ENCODE results near the gene AMBRA1. TPM values are rescaled to one million over a fixed set of nuclear protein-coding genes. Genes with fewer than 3 reads are reported as not detected.
"Not testable (repeated sequence)": the region's sequence is repeated elsewhere in the genome, so short reads cannot be mapped to it uniquely, and the experiment has no call there.

The AMBRA1 gene
- polyA plus RNA-seq, 1 of the 3 experiments (the other 2 are of a cell fraction), result 10.4 TPM

- peak; percentile 61 for DNase-seq
- not testable (repeated sequence) for H3K9ac ChIP-seq
- WGBS (ENCODE audit: low lambda C conversion rate), result 76% methylated on average over 14 of the region's 36 CpGs
These were observed 214.1 kb downstream of the AMBRA1 start for GRCh38 chr11:46379482-46380293.

GRCh38 chr11:46378811-46379481 is 214.9 kb downstream of the AMBRA1 start:
- H3K4me1 ChIP-seq (ENCODE audit: control insufficient read depth in 1 of 2, insufficient read depth in 2 of 2, low read depth in 1 of 2, low read length in 1 of 2), result peaks cover 10 to 23% of the 10 kb centered on the region in 2 experiments; a peak in 2 of 4 replicates

More at GRCh38 chr11:46379482-46380293, 214.1 kb downstream of the AMBRA1 start:
- H3K9me3 ChIP-seq; H3F3A ChIP-seq (replicated peaks; ENCODE audit: insufficient read depth); H3K27me3 ChIP-seq (ENCODE audit: insufficient read depth); H3K79me2 ChIP-seq (ENCODE audit: insufficient read depth); H2AFZ ChIP-seq (ENCODE audit: low read depth); H3K4me2 ChIP-seq; H3K9me2 ChIP-seq; H3K4me3 ChIP-seq (ENCODE audit: low read depth in 2 of 2, low read length in 1 of 2); H4K20me1 ChIP-seq (ENCODE audit: insufficient read depth): not testable (repeated sequence)
- POLR2A ChIA-PET, result interaction anchor here (0.6 to 1.2 kb wide), 2 partner anchors 136 to 180 kb away, joined by 3 read pairs; no protein-coding TSS in a partner anchor
- peak overlapping the region in 1 of 2 experiments; percentile 55; a peak in 1 of 4 replicates for H3K27ac ChIP-seq (ENCODE audit: low read depth in 2 of 2, low read length in 1 of 2)
- CTCF ChIA-PET, result interaction anchor here (0.7 to 5.3 kb wide), 5 partner anchors 11 to 140 kb away, joined by 3 to 47 read pairs (median 5); partner anchors contain the start of genes CHRM4 and DGKZ
- peaks cover 0 to 23% of the 10 kb centered on the region in 2 experiments for H3K36me3 ChIP-seq (replicated peaks in 1 of 2; ENCODE audit: control insufficient read depth in 1 of 2, insufficient read depth in 2 of 2, low read length in 1 of 2)
- H3K4me1 ChIP-seq (ENCODE audit: control insufficient read depth in 1 of 2, insufficient read depth in 2 of 2, low read depth in 1 of 2, low read length in 1 of 2), result peaks cover 10 to 23% of the 10 kb centered on the region in 2 experiments; a peak in 2 of 4 replicates

More at GRCh38 chr11:46378811-46379481, 214.9 kb downstream of the AMBRA1 start:
- no peak overlapping the region for H2AFZ ChIP-seq (ENCODE audit: low read depth)
- DNase-seq, result no peak
- no peaks in the 10 kb centered on the region for H3K27me3 ChIP-seq (ENCODE audit: insufficient read depth)
- TF ChIP-seq IRF3 (IDR thresholded peaks at IDR 0.05; ENCODE audit: low read depth, low read length), result no peak
- TF ChIP-seq YY1 (IDR thresholded peaks at IDR 0.05; ENCODE audit: low read depth), result no peak
- no peak for TF ChIP-seq MEF2A (IDR thresholded peaks at IDR 0.05; ENCODE audit: borderline replicate concordance, low read depth)
- no peak for TF ChIP-seq POLR2AphosphoS5 (IDR thresholded peaks at IDR 0.05; ENCODE audit: low read depth, low read length)
- no peak for TF ChIP-seq PBX3 (IDR thresholded peaks at IDR 0.05)
- no peak for TF ChIP-seq EZH2phosphoT487 (IDR thresholded peaks at IDR 0.05; ENCODE audit: borderline replicate concordance, low read depth)
- no peak for TF ChIP-seq RFX5 (IDR thresholded peaks at IDR 0.05; ENCODE audit: low read length)
- no peak for TF ChIP-seq GABPA (IDR thresholded peaks at IDR 0.05; ENCODE audit: low read depth)
- no peak for TF ChIP-seq CTCF (IDR thresholded peaks at IDR 0.05)
- H3K27ac ChIP-seq (ENCODE audit: low read depth in 2 of 2, low read length in 1 of 2), result peak overlapping the region in 1 of 2 experiments; percentile 55; a peak in 1 of 4 replicates
- no peaks in the 10 kb centered on the region for H3K9me3 ChIP-seq
- POLR2A ChIA-PET, result no interaction called here
- H3K79me2 ChIP-seq (ENCODE audit: insufficient read depth), result no peaks in the 10 kb centered on the region; the same call in 1 of the 2 replicates
- no peak overlapping the region for H3K9ac ChIP-seq
- H4K20me1 ChIP-seq (ENCODE audit: insufficient read depth), result no peaks in the 10 kb centered on the region
- H3K36me3 ChIP-seq (replicated peaks in 1 of 2; ENCODE audit: control insufficient read depth in 1 of 2, insufficient read depth in 2 of 2, low read length in 1 of 2), result peaks cover 0 to 24% of the 10 kb centered on the region in 2 experiments
- CTCF ChIA-PET, result interaction anchor here (1.0 to 5.3 kb wide), 6 partner anchors 11 to 31 kb away, joined by 3 to 47 read pairs (median 5); partner anchors contain the start of genes CHRM4 and DGKZ
- no peaks in the 10 kb centered on the region for H3K9me2 ChIP-seq
- H3K4me2 ChIP-seq, result no peak overlapping the region
- no peak overlapping the region for H3K4me3 ChIP-seq (ENCODE audit: low read depth in 2 of 2, low read length in 1 of 2)
- 85% methylated on average over 5 of the region's 20 CpGs for WGBS (ENCODE audit: low lambda C conversion rate)
- H3F3A ChIP-seq (replicated peaks; ENCODE audit: insufficient read depth), result peaks cover 3% of the 10 kb centered on the region
